Ishikawa (cell line): ENCODE measurements around the gene PRSS3.

Experiments used
- CEBPB ChIP-seq: IDR thresholded peaks from 2 replicates; pipeline ENCODE4 v1.6.1; 2012
- CREB1 ChIP-seq: IDR thresholded peaks from 2 replicates; pipeline ENCODE4 v1.6.1; 2012; ENCODE audit warnings: low read depth
- EGR1 ChIP-seq: IDR thresholded peaks from 2 replicates; pipeline ENCODE4 v1.6.1; 2012
- EP300 ChIP-seq: IDR thresholded peaks from 2 replicates; pipeline ENCODE4 v1.6.1; 2012; ENCODE audit warnings: borderline replicate concordance
- FOXM1 ChIP-seq: IDR thresholded peaks from 2 replicates; pipeline ENCODE4 v1.6.1; 2012; ENCODE audit warnings: low read depth, borderline replicate concordance
- NFIC ChIP-seq: IDR thresholded peaks from 2 replicates; pipeline ENCODE4 v1.6.1; 2012
- RAD21 ChIP-seq: IDR thresholded peaks from 2 replicates; pipeline ENCODE4 v1.6.1; 2012; ENCODE audit warnings: low read depth
- TAF1 ChIP-seq: IDR thresholded peaks from 2 replicates; pipeline ENCODE4 v1.6.1; 2012; ENCODE audit warnings: low read depth, mild to moderate bottlenecking
- TCF12 ChIP-seq: IDR thresholded peaks from 2 replicates; pipeline ENCODE4 v1.6.1; 2012; ENCODE audit warnings: low read depth
- TEAD4 ChIP-seq: IDR thresholded peaks from 2 replicates; pipeline ENCODE4 v1.6.1; 2012
- YY1 ChIP-seq: IDR thresholded peaks from 2 replicates; pipeline ENCODE4 v1.6.1; 2012; ENCODE audit warnings: low read depth
- ZBTB7A ChIP-seq: IDR thresholded peaks from 2 replicates; pipeline ENCODE4 v1.6.1; 2012; ENCODE audit warnings: low read depth
- TF ChIP-seq, protein P1 (sequence below): IDR thresholded peaks from 2 replicates; pipeline ENCODE4 v1.6.1; 2012
- TF ChIP-seq, protein P2 (sequence below): IDR thresholded peaks from 2 replicates; pipeline ENCODE4 v1.6.1; 2012
- TF ChIP-seq, protein P3 (sequence below): IDR thresholded peaks from 2 replicates; pipeline ENCODE4 v1.6.1; 2012; ENCODE audit warnings: low read depth, mild to moderate bottlenecking

PRSS3 gene

DNA sequence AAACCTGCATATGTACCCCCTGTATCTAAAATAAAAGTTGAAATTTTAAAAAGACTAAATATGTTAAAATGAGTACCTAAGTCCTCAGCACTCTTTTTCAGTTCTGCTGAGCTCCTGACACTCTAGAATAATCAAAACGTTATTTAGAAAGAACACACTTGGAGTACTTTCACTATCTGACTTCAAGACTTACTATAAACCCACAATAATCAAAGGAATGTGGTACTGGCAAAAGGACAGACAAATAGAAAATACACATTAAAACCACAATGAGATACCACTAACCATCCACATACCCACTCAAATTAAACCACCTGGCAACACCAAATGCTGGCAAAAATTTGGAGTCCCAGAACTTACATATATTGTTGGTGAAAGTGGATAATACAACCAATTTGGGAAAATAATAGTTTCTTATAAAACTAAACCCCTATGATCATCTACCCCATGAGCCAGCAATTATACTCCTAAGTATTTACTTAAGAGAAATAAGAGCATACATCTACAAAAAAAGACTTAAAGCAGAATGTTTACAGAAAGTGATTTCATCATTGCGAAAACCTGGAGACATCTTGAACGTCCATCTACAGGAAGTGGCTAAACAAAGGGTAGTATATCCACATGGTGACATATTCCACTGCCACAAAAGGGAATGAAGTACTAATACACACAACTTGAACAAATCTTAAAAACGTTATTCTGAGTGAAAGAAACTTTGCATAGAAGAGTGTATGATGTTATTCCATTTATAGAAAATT, 12.8 kb upstream of the PRSS3 start:
- TF ChIP-seq TAF1: no peak
- TF ChIP-seq, protein P1, sequence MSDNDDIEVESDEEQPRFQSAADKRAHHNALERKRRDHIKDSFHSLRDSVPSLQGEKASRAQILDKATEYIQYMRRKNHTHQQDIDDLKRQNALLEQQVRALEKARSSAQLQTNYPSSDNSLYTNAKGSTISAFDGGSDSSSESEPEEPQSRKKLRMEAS: no peak
- TF ChIP-seq, protein P2, sequence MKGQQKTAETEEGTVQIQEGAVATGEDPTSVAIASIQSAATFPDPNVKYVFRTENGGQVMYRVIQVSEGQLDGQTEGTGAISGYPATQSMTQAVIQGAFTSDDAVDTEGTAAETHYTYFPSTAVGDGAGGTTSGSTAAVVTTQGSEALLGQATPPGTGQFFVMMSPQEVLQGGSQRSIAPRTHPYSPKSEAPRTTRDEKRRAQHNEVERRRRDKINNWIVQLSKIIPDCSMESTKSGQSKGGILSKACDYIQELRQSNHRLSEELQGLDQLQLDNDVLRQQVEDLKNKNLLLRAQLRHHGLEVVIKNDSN: no peak
- no peak for TF ChIP-seq EP300
- TF ChIP-seq TEAD4: no peak

DNA sequence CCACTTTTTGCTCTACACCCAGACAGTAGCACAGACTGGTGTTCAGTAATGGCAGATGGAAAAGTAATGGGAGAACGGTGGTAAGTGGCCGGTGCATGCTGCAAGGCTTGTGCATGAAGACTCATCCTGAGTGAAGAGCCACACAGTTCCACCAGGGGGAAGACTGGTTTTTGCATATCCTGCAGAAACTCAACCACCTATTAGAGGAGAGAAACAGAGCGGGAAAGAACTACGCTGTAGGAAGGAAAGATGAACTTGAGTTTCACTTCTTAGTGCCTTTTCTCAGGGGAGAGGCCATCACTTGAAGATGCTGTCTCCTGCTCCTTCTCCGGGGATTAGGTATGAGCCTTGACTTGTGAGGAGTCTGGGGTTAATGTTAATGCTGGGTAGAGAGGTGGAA, 9.4 kb upstream of the PRSS3 start:
- TF ChIP-seq RAD21 (peak; percentile 3; the same call in 1 of the 2 replicates), EGR1 (no peak)

DNA sequence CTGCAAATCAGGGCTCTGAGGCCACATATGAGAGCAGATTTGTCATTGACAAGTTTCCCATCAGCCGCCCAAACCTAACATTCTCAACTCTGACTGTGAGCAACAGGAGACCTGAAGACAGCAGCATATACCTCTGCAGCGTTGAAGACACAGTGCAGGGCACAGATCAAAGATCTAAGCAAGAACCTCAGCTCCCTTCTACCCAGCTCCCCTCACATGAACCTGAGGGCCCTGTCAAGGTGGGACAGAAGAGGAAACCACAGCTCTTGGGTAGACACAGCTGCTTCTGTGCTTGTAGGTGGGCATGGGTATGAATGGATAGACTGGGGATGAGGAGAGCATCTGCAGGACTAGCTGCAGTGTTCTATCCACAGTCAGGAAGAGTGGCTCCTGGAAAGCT, 8.7 kb upstream of the PRSS3 start:
- TF ChIP-seq FOXM1 (no peak), EGR1 (no peak), TCF12 (no peak)

DNA sequence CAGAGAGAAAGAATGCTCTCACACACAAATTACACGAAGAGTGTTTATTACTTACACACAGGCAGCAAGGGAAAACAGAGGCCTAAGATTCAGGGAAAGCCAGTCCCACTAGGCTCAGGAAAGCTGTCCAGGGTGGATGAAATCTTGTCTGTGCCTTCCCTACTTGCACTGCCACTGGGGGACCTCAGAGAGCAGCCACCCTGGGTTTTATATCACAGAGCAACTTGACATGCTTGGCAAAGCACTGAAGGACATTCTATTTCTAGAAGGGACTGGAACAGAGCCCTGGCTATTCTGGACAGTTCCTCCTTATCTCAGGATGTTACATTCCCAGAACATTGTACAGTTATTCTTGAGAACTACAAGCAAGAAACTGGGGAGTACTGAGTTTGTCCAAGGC, 7.5 kb upstream of the PRSS3 start:
- TF ChIP-seq NFIC (no peak), CEBPB (no peak), EP300 (no peak), CREB1 (no peak), TAF1 (no peak), RAD21 (no peak), TEAD4 (no peak), EGR1 (no peak), FOXM1 (no peak)
- TF ChIP-seq, protein P1: no peak
- TF ChIP-seq, protein P3, sequence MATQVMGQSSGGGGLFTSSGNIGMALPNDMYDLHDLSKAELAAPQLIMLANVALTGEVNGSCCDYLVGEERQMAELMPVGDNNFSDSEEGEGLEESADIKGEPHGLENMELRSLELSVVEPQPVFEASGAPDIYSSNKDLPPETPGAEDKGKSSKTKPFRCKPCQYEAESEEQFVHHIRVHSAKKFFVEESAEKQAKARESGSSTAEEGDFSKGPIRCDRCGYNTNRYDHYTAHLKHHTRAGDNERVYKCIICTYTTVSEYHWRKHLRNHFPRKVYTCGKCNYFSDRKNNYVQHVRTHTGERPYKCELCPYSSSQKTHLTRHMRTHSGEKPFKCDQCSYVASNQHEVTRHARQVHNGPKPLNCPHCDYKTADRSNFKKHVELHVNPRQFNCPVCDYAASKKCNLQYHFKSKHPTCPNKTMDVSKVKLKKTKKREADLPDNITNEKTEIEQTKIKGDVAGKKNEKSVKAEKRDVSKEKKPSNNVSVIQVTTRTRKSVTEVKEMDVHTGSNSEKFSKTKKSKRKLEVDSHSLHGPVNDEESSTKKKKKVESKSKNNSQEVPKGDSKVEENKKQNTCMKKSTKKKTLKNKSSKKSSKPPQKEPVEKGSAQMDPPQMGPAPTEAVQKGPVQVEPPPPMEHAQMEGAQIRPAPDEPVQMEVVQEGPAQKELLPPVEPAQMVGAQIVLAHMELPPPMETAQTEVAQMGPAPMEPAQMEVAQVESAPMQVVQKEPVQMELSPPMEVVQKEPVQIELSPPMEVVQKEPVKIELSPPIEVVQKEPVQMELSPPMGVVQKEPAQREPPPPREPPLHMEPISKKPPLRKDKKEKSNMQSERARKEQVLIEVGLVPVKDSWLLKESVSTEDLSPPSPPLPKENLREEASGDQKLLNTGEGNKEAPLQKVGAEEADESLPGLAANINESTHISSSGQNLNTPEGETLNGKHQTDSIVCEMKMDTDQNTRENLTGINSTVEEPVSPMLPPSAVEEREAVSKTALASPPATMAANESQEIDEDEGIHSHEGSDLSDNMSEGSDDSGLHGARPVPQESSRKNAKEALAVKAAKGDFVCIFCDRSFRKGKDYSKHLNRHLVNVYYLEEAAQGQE: no peak
- TF ChIP-seq, protein P2: no peak

DNA sequence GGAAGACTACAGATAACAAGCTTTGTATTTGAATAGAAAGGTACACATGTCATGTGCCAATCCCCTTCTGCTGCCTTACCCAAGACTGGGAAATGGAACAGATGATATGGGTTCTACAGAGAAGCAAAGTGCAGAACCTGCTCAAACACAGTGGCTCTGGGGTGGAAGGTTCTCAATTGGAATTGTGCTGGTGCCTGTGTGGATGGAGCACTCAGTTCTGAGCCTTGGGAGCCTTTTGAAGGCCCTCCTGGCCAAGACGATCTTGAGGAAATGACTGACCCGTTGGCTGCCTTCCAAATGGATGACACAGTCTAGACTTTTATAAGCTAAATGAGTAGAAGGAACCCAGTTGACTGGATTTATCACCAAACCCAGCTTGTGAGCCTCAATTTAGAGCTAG, 4.2 kb upstream of the PRSS3 start:
- TF ChIP-seq TAF1 (no peak), EP300 (no peak), NFIC (0 out of 2 replicates have a peak, but pooled peaks have one; percentile 8)

DNA sequence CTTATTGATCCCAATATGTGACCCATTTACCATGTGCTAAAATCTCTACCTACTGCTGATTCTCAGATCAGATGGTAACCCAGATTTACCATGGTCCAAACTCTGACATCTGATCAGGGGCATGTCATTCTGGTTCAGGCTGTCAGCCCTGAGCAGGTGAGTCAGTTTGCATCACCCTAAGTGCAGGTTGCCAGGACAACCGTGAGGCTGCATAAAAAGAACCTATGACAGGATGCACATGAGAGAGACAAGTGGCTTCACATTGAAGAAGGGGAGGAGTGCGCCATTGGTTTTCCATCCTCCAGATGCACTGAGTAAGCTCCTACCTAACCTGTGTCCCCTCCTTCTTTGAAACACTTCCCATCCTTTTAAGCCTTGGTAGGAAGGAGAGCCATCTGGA, 801 bp upstream of the PRSS3 start:
- TF ChIP-seq, protein P1: no peak
- TF ChIP-seq TEAD4: no peak
- no peak for TF ChIP-seq EP300
- TF ChIP-seq ZBTB7A: no peak
- TF ChIP-seq TAF1: no peak
- no peak for TF ChIP-seq YY1
- no peak for TF ChIP-seq CEBPB
- no peak for TF ChIP-seq CREB1
- TF ChIP-seq EGR1: no peak
- no peak for TF ChIP-seq NFIC
- TF ChIP-seq, protein P2: no peak
- TF ChIP-seq, protein P3: no peak

DNA sequence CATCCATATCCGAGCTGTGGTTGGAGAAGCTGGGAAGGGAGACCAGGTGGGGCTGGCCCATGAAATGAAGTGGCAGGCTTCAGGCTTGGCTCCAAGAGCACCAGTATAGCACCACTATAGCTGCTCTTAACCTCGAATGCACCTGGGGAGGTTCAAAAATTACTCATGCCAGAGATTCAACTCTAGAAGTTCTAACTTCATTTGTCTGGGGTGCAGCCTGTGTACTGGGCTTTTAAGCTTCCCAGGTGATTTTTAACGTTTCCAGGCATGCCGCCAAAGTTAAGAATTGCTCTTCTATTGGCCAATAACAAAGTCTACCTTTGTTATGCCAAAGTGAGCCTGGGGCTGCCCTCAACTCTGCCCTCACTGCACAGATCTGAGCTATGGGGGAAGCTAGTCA, 458 bp downstream of the PRSS3 start:
- TF ChIP-seq, protein P3: no peak
- TF ChIP-seq TCF12 (no peak), TAF1 (no peak), TEAD4 (no peak), CEBPB (no peak), CREB1 (no peak), ZBTB7A (no peak)
- TF ChIP-seq, protein P2: no peak
